SK-N-SH (cell line): ENCODE measurements around the gene CALM1. TPM values are rescaled to one million over a fixed set of nuclear protein-coding genes. Genes with fewer than 3 reads are reported as not detected.

Experiments
- CTCF ChIA-PET: fragments of 300-600, 350-600 bp; formaldehyde crosslinking; extraction: SDS; loops from one replicate; lab custom pipeline; 2021; lab: Yijun Ruan, JAX
- POLR2A ChIA-PET: fragments of 350-600 bp; sonication (Branson Sonifier 250); formaldehyde crosslinking; extraction: SDS; loops from one replicate; lab custom pipeline; 2020; ENCODE audit warnings: antibody characterized with exemption, inconsistent platforms; lab: Yijun Ruan, JAX
- DNase-seq: peaks from one replicate; pipeline ENCODE4 v3.0.0; 2012
- H2AFZ ChIP-seq: fragments of 200-600 bp; sonication (generic); 2 replicates; pipeline ENCODE4 v1.8.1; 2016; ENCODE audit warnings: antibody characterized with exemption, mild to moderate bottlenecking, low read depth
- H3F3A ChIP-seq: fragments of 200-600 bp; sonication (generic); replicated peaks from 2 replicates; pipeline ENCODE3; 2016; ENCODE audit warnings: antibody characterized with exemption, mild to moderate bottlenecking; ENCODE audit not compliant: insufficient read depth
- H3K27ac ChIP-seq, 2 experiments: fragments of 200-500 bp in 1 of 2; fragments of 200-600 bp in 1 of 2; sonication (Bioruptor generic) in 1 of 2; sonication (generic), shearing (Covaris generic) in 1 of 2; 2 replicates each; pipeline versions ENCODE4 v1.5.1 to v1.6.1; 2014 to 2016; ENCODE audit warnings: low read depth in 2 of 2, inconsistent platforms in 1 of 2, low read length in 1 of 2, mild to moderate bottlenecking in 1 of 2, mixed read lengths in 1 of 2
- H3K27me3 ChIP-seq: fragments of 200-600 bp; sonication (generic), shearing (Covaris generic); 2 replicates; pipeline ENCODE4 v1.6.1; 2016; ENCODE audit warnings: mixed run types; ENCODE audit not compliant: insufficient read depth
- H3K36me3 ChIP-seq, 2 experiments: fragments of 200-500 bp in 1 of 2; fragments of 200-600 bp in 1 of 2; sonication (Bioruptor generic) in 1 of 2; sonication (generic) in 1 of 2; replicated peaks in 1 of 2; 2 replicates each; pipeline versions ENCODE3 to v1.5.1; 2014 to 2016; ENCODE audit warnings: low read length in 1 of 2, mild to moderate bottlenecking in 1 of 2; ENCODE audit not compliant: insufficient read depth in 2 of 2, control insufficient read depth in 1 of 2
- H3K4me1 ChIP-seq, 2 experiments: fragments of 200-500 bp in 1 of 2; fragments of 200-600 bp in 1 of 2; sonication (Bioruptor generic) in 1 of 2; sonication (generic), shearing (Covaris generic) in 1 of 2; 2 replicates each; pipeline versions ENCODE4 v1.5.1 to v1.6.1; 2014 to 2016; ENCODE audit warnings: low read depth in 1 of 2, low read length in 1 of 2, mixed run types in 1 of 2; ENCODE audit not compliant: insufficient read depth in 2 of 2, control insufficient read depth in 1 of 2
- H3K4me2 ChIP-seq: fragments of 200-600 bp; sonication (generic), shearing (Covaris generic); 2 replicates; pipeline ENCODE4 v1.6.1; 2017; ENCODE audit warnings: mixed run types
- H3K4me3 ChIP-seq, 2 experiments: fragments of 200-500 bp in 1 of 2; fragments of 200-600 bp in 1 of 2; sonication (Bioruptor generic) in 1 of 2; sonication (generic), shearing (Covaris generic) in 1 of 2; 2 replicates each; pipeline versions ENCODE4 v1.5.1 to v1.8.1; 2014 to 2016; ENCODE audit warnings: low read depth in 2 of 2, inconsistent platforms in 1 of 2, low read length in 1 of 2, mild to moderate bottlenecking in 1 of 2, mixed read lengths in 1 of 2, moderate library complexity in 1 of 2
- H3K79me2 ChIP-seq: fragments of 200-600 bp; sonication (generic); 2 replicates; pipeline ENCODE4 v1.8.1; 2017; ENCODE audit warnings: mild to moderate bottlenecking; ENCODE audit not compliant: insufficient read depth
- H3K9ac ChIP-seq: fragments of 200-600 bp; sonication (generic); 2 replicates; pipeline ENCODE4 v1.6.1; 2017; ENCODE audit warnings: mixed run types
- H3K9me2 ChIP-seq: fragments of 200-600 bp; sonication (generic); 2 replicates; pipeline ENCODE4 v1.6.1; 2017; ENCODE audit warnings: mixed run types
- H3K9me3 ChIP-seq: fragments of 200-600 bp; sonication (generic); 2 replicates; pipeline ENCODE4 v1.6.1; 2017; ENCODE audit warnings: mixed run types, mild to moderate bottlenecking, moderate library complexity
- H4K20me1 ChIP-seq: fragments of 200-600 bp; sonication (generic); 2 replicates; pipeline ENCODE4 v1.6.1; 2017; ENCODE audit warnings: mild to moderate bottlenecking, mixed run types; ENCODE audit not compliant: insufficient read depth
- FOXJ3 ChIP-seq: sonication (generic); formaldehyde crosslinking; IDR thresholded peaks from 2 replicates; pipeline ENCODE4 v1.5.1; 2020; ENCODE audit warnings: mild to moderate bottlenecking, missing genetic modification reagents
- MXI1 ChIP-seq: IDR thresholded peaks from 2 replicates; pipeline ENCODE4 v1.6.1; 2012; ENCODE audit warnings: mild to moderate bottlenecking, low read depth, low read length, improper control_type of control experiment
- NFIC ChIP-seq: IDR thresholded peaks from 2 replicates; pipeline ENCODE4 v1.4.0; 2012; ENCODE audit warnings: borderline replicate concordance
- RAD21 ChIP-seq: IDR thresholded peaks from 2 replicates; pipeline ENCODE4 v1.6.1; 2012; ENCODE audit warnings: mild to moderate bottlenecking, low read length
- RCOR1 ChIP-seq: fragments of 150-350 bp; IDR thresholded peaks from 2 replicates; pipeline ENCODE4 v1.6.1; 2017; ENCODE audit warnings: antibody characterized with exemption, low read length
- SMC3 ChIP-seq: IDR thresholded peaks from 2 replicates; pipeline ENCODE4 v1.6.1; 2012; ENCODE audit warnings: low read depth, low read length, improper control_type of control experiment
- TCF12 ChIP-seq: IDR thresholded peaks from 2 replicates; pipeline ENCODE4 v1.4.0; 2012
- TEAD4 ChIP-seq: IDR thresholded peaks from 2 replicates; pipeline ENCODE4 v1.4.0; 2012; ENCODE audit warnings: mild to moderate bottlenecking, borderline replicate concordance; ENCODE audit not compliant: insufficient read depth
- YY1 ChIP-seq: IDR thresholded peaks from 2 replicates; pipeline ENCODE4 v1.4.0; 2012; ENCODE audit warnings: low read depth, mild to moderate bottlenecking
- WGBS: methylation state at CpG from one replicate; pipeline ENCODE4 v1.1.6; 2017; ENCODE audit warnings: low lambda C conversion rate; 5-methylcytosine and 5-hydroxymethylcytosine counted together
- polyA plus RNA-seq, 3 experiments: library from polyadenylated mRNA; depleted of rRNA; stranded (reverse); fragments of >200 nt; gene quantifications; 2 replicates each; pipeline ENCODE4 v1.2.3, GENCODE V29; 2012
- TF ChIP-seq, protein P1 (sequence below): IDR thresholded peaks from 2 replicates; pipeline ENCODE4 v1.6.1; 2012; ENCODE audit warnings: mild to moderate bottlenecking, low read depth, low read length, moderate library complexity
- TF ChIP-seq, protein P2 (sequence below): IDR thresholded peaks from 2 replicates; pipeline ENCODE4 v1.4.0; 2012; ENCODE audit warnings: low read depth
- TF ChIP-seq, protein P3 (sequence below): IDR thresholded peaks from 2 replicates; pipeline ENCODE4; 2012
- TF ChIP-seq, protein P4 (sequence below): IDR thresholded peaks from 2 replicates; pipeline ENCODE4 v1.4.0; 2012; ENCODE audit warnings: low read depth, borderline replicate concordance

CALM1 gene
- polyA plus RNA-seq, 1 of the 3 experiments (the other 2 are of a cell fraction), result 299 TPM

DNA sequence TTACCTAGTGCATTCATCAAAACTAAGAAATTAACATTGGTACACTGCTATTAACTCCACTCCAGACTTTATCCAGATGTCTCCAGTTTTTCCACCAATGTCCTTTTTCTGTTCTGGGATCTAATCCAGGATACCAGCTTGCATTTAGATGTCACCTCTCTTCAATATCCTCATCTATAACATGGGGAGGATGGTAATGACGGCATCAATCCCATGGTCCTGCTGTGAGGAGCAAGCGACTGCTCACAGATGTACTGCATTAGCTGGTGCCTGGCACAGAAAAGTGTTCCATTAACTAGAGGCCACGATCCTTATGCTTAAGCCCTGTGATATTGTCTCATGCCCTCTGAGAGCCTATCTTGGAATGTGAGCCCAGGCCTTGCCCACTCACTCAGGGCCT is 53.8 kb downstream of the CALM1 start (continued):
- TF ChIP-seq, protein P1, sequence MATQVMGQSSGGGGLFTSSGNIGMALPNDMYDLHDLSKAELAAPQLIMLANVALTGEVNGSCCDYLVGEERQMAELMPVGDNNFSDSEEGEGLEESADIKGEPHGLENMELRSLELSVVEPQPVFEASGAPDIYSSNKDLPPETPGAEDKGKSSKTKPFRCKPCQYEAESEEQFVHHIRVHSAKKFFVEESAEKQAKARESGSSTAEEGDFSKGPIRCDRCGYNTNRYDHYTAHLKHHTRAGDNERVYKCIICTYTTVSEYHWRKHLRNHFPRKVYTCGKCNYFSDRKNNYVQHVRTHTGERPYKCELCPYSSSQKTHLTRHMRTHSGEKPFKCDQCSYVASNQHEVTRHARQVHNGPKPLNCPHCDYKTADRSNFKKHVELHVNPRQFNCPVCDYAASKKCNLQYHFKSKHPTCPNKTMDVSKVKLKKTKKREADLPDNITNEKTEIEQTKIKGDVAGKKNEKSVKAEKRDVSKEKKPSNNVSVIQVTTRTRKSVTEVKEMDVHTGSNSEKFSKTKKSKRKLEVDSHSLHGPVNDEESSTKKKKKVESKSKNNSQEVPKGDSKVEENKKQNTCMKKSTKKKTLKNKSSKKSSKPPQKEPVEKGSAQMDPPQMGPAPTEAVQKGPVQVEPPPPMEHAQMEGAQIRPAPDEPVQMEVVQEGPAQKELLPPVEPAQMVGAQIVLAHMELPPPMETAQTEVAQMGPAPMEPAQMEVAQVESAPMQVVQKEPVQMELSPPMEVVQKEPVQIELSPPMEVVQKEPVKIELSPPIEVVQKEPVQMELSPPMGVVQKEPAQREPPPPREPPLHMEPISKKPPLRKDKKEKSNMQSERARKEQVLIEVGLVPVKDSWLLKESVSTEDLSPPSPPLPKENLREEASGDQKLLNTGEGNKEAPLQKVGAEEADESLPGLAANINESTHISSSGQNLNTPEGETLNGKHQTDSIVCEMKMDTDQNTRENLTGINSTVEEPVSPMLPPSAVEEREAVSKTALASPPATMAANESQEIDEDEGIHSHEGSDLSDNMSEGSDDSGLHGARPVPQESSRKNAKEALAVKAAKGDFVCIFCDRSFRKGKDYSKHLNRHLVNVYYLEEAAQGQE, result no peak
- TF ChIP-seq SMC3, result no peak
- peak; percentile 66 for TF ChIP-seq TCF12
- TF ChIP-seq NFIC, result no peak
- 0 out of 2 replicates have a peak, but pooled peaks have one; percentile 34 for TF ChIP-seq FOXJ3 (CRISPR knock-in tag)
- TF ChIP-seq, protein P2, sequence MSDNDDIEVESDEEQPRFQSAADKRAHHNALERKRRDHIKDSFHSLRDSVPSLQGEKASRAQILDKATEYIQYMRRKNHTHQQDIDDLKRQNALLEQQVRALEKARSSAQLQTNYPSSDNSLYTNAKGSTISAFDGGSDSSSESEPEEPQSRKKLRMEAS, result no peak
- TF ChIP-seq RAD21, result no peak; the same call in 1 of the 2 replicates
- no peak; the same call in 1 of the 2 replicates for TF ChIP-seq MXI1
- TF ChIP-seq, protein P3, sequence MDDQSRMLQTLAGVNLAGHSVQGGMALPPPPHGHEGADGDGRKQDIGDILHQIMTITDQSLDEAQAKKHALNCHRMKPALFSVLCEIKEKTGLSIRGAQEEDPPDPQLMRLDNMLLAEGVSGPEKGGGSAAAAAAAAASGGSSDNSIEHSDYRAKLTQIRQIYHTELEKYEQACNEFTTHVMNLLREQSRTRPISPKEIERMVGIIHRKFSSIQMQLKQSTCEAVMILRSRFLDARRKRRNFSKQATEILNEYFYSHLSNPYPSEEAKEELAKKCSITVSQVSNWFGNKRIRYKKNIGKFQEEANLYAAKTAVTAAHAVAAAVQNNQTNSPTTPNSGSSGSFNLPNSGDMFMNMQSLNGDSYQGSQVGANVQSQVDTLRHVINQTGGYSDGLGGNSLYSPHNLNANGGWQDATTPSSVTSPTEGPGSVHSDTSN, result peak; percentile 85

DNA sequence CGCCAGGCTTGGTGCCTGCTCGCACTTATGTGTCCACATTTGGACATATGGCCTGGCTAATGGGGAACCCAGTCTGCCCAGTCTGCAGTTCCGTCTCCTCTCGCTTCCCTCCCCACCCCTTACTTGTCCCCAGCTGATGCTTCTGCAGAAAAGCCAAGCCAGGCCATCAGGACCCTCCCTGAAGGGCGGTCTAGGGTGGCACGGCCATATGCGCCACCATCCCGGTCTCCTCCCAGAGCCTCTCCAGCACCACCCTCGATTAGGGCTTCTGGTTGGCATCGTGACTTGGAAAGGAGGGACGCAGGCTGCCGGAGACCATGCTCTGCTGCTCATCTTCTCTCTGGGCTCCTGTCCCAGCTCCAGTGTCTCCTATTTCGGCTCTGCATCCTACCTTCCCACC is 54.6 kb downstream of the CALM1 start:
- no peaks in the 10 kb centered on the region for H3K27me3 ChIP-seq
- CTCF ChIA-PET, result interaction anchor here (0.8 to 4.5 kb wide), 8 partner anchors 8 to 307 kb away, joined by 3 to 31 read pairs (median 4); no protein-coding TSS in a partner anchor
- POLR2A ChIA-PET, result interaction anchor here (0.9 to 5.0 kb wide), 13 partner anchors 8 to 288 kb away, joined by 3 to 25 read pairs (median 6); partner anchors contain the start of gene CALM1
- H4K20me1 ChIP-seq, result no peaks in the 10 kb centered on the region
- no peak overlapping the region for H3K9ac ChIP-seq
- H3K27ac ChIP-seq, result peak overlapping the region; percentile 29 to 98; a peak in 3 of 4 replicates
- no peaks in the 10 kb centered on the region for H3K9me2 ChIP-seq
- no peak overlapping the region for H3K4me3 ChIP-seq
- H3K4me2 ChIP-seq, result no peak overlapping the region
- 77% methylated on average over 10 of the region's 13 CpGs for WGBS
- H3K4me1 ChIP-seq, result peaks cover 0 to 64% of the 10 kb centered on the region in 2 experiments; a peak in 2 of 4 replicates
- TF ChIP-seq, protein P4, sequence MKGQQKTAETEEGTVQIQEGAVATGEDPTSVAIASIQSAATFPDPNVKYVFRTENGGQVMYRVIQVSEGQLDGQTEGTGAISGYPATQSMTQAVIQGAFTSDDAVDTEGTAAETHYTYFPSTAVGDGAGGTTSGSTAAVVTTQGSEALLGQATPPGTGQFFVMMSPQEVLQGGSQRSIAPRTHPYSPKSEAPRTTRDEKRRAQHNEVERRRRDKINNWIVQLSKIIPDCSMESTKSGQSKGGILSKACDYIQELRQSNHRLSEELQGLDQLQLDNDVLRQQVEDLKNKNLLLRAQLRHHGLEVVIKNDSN, result no peak
- no peak for TF ChIP-seq TEAD4
- no peak for TF ChIP-seq YY1
- no peak for TF ChIP-seq RCOR1
- TF ChIP-seq, all 33 proteins: peak for 0
- Histone ChIP-seq H3K79me2 (no peaks in the 10 kb centered on the region), H3K9me3 (no peaks in the 10 kb centered on the region), H3F3A (no peaks in the 10 kb centered on the region), H3K36me3 (no peaks in the 10 kb centered on the region), H2AFZ (no peak overlapping the region)
- peak; percentile 38 for DNase-seq
